ENCODE results near the gene LAT.

- TF ChIP-seq CTCF (IDR thresholded peaks at IDR 0.05) (no peak), POLR2A (IDR thresholded peaks at IDR 0.05) (no peak)
These were observed 26.3 kb downstream of the LAT start for GRCh38 chr16:29011112-29011511.

All from lower leg skin (tissue), 3 donors.